ENCODE data around the gene SMG9. TPM values are rescaled to one million over a fixed set of nuclear protein-coding genes. Genes with fewer than 3 reads are reported as not detected.
A peak's percentile ranks its signal among the peaks of the same experiment; 100 is the strongest.
"Not testable (repeated sequence)": the region's sequence is repeated elsewhere in the genome, so short reads cannot be mapped to it uniquely, and the experiment has no call there.

SMG9 gene
- total RNA-seq, 2 experiments from 2014 or later: 69.1 to 71.0 TPM

- no peaks in the 10 kb centered on the region for H3K27me3 Mint-ChIP-seq
- ChIA-PET CTCF (interaction anchor here (0.6 to 9.1 kb wide), 6 partner anchors 10 to 1081 kb away, joined by 3 to 88 read pairs (median 4); no protein-coding TSS in a partner anchor), POLR2A (interaction anchor here (1.4 to 1.5 kb wide), 2 partner anchors 20 to 21 kb away, joined by 3 to 4 read pairs; no protein-coding TSS in a partner anchor)
- peaks cover 18% of the 10 kb centered on the region for H3K36me3 Mint-ChIP-seq (ENCODE audit: low read depth)
- DNase-seq: peak; percentile 45
- H3K9me3 Mint-ChIP-seq: no peaks in the 10 kb centered on the region
- H3K4me1 Mint-ChIP-seq: peaks cover 60% of the 10 kb centered on the region
- peak overlapping the region; percentile 79 for H3K4me3 Mint-ChIP-seq
- peak overlapping the region; percentile 91 for H3K27ac Mint-ChIP-seq
These were observed 22.5 kb upstream of the SMG9 start for GRCh38 chr19:43777163-43777695.

DNA sequence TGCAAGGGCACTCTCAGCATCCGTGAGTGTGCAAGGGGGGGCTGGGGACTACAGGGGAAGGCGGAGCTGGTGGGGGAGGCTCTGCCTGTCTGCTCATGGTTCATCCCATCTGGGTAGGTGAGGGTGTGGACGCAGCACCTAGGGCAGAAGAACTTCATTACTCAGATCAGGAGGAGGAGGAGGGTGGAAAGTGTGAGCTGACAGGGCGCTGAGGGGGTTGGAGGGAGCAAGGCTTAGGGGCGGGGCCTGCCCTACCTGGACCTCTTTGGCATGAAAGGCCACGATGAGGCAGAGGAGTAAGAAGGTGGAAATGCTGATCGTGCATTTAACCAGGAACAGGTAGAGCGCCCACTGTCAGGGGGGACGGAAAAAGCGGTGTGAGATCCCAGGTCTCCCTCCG, 21.5 kb upstream of the SMG9 start:
- H3K27ac Mint-ChIP-seq: peak overlapping the region; percentile 61
- ChIA-PET CTCF (interaction anchor here (0.6 to 9.1 kb wide), 7 partner anchors 9 to 247 kb away, joined by 3 to 88 read pairs (median 3); no protein-coding TSS in a partner anchor), POLR2A (interaction anchor here (0.6 kb wide), 1 partner anchor 11 kb away, joined by 5 read pairs; no protein-coding TSS in a partner anchor)
- no peaks in the 10 kb centered on the region for H3K9me3 Mint-ChIP-seq
- peaks cover 50% of the 10 kb centered on the region for H3K4me1 Mint-ChIP-seq
- no peak for DNase-seq
- H3K27me3 Mint-ChIP-seq: no peaks in the 10 kb centered on the region
- H3K4me3 Mint-ChIP-seq: peak overlapping the region; percentile 17
- peaks cover 20% of the 10 kb centered on the region for H3K36me3 Mint-ChIP-seq (ENCODE audit: low read depth)

- Mint-ChIP-seq H3K4me3 (peak overlapping the region; percentile 3), H3K4me1 (peaks cover 44% of the 10 kb centered on the region), H3K27ac (no peak overlapping the region), H3K36me3 (ENCODE audit: low read depth) (peaks cover 28% of the 10 kb centered on the region), H3K27me3 (no peaks in the 10 kb centered on the region), H3K9me3 (no peaks in the 10 kb centered on the region)
- CTCF ChIA-PET: interaction anchor here (0.7 to 9.1 kb wide), 5 partner anchors 8 to 21 kb away, joined by 3 to 88 read pairs (median 3); no protein-coding TSS in a partner anchor
- POLR2A ChIA-PET: no interaction called here
- DNase-seq: no peak
These were observed 20.6 kb upstream of the SMG9 start for GRCh38 chr19:43775299-43775890.

GRCh38 chr19:43774940-43775258, 20.1 kb upstream of the SMG9 start:
- POLR2A ChIA-PET, H3K9me3 Mint-ChIP-seq, H3K4me3 Mint-ChIP-seq, H3K27ac Mint-ChIP-seq, H3K27me3 Mint-ChIP-seq, DNase-seq: not testable (repeated sequence)
- Mint-ChIP-seq H3K4me1 (peaks cover 41% of the 10 kb centered on the region), H3K36me3 (ENCODE audit: low read depth) (peaks cover 28% of the 10 kb centered on the region)
- CTCF ChIA-PET: interaction anchor here (1.0 to 9.1 kb wide), 2 partner anchors 7 to 13 kb away, joined by 3 to 88 read pairs; no protein-coding TSS in a partner anchor

- H3K36me3 Mint-ChIP-seq (ENCODE audit: low read depth): peaks cover 30% of the 10 kb centered on the region
- POLR2A ChIA-PET: no interaction called here
- H3K4me1 Mint-ChIP-seq: peaks cover 35% of the 10 kb centered on the region
These were observed 19.6 kb upstream of the SMG9 start for GRCh38 chr19:43774103-43774939.

GRCh38 chr19:43773725-43774102, 19.0 kb upstream of the SMG9 start:
- Mint-ChIP-seq H3K27ac (no peak overlapping the region), H3K4me3 (no peak overlapping the region), H3K9me3 (no peaks in the 10 kb centered on the region), H3K27me3 (no peaks in the 10 kb centered on the region), H3K36me3 (ENCODE audit: low read depth) (peaks cover 36% of the 10 kb centered on the region), H3K4me1 (peaks cover 37% of the 10 kb centered on the region)
- ChIA-PET POLR2A (no interaction called here), CTCF (interaction anchor here (0.6 to 9.1 kb wide), 2 partner anchors 6 to 169 kb away, joined by 4 to 88 read pairs; no protein-coding TSS in a partner anchor)
- no peak for DNase-seq

More at GRCh38 chr19:43774103-43774939, 19.6 kb upstream of the SMG9 start:
- Mint-ChIP-seq H3K27me3 (no peaks in the 10 kb centered on the region), H3K27ac (no peak overlapping the region), H3K9me3 (no peaks in the 10 kb centered on the region), H3K4me3 (no peak overlapping the region)
- DNase-seq: no peak
- CTCF ChIA-PET: interaction anchor here (9.1 kb wide), 1 partner anchor 7 kb away, joined by 88 read pairs; no protein-coding TSS in a partner anchor

DNA sequence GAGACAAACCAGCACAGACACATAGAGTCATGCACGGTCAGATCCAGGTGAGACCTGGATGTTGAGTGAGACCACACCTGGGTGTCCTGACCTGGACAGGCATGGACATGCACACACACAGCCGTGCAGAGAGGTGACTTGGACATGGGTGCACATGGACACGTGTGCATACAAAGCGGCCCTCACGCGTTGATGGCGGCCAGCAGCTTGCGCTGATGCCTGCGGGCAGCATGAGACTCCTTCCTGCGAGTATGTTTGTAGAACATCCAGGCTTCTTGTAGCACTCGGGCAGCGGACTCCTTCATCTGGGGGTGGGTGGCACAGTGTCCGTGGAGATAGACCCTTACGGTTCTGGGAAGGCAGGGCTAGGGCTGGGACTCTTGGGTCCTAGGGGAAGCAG, 14.5 kb upstream of the SMG9 start:
- H3K4me3 Mint-ChIP-seq: no peak overlapping the region
- no peak for DNase-seq

GRCh38 chr19:43768273-43769050, 13.7 kb upstream of the SMG9 start:
- POLR2A ChIA-PET: no interaction called here

More for the DNA sequence above, 14.5 kb upstream of the SMG9 start:
- no peak overlapping the region for H3K27ac Mint-ChIP-seq
- peaks cover 44% of the 10 kb centered on the region for H3K36me3 Mint-ChIP-seq (ENCODE audit: low read depth)
- H3K27me3 Mint-ChIP-seq: no peaks in the 10 kb centered on the region
- CTCF ChIA-PET: interaction anchor here (0.6 to 7.4 kb wide), 4 partner anchors 9 to 175 kb away, joined by 3 to 88 read pairs (median 42); partner anchors contain the start of genes KCNN4 and SMG9
- H3K4me1 Mint-ChIP-seq: peaks cover 41% of the 10 kb centered on the region
- H3K9me3 Mint-ChIP-seq: no peaks in the 10 kb centered on the region
- POLR2A ChIA-PET: no interaction called here

GRCh38 chr19:43767818-43768217, 13.1 kb upstream of the SMG9 start:
- DNase-seq: no peak
- CTCF ChIA-PET: interaction anchor here (0.6 to 7.4 kb wide), 4 partner anchors 10 to 321 kb away, joined by 3 to 88 read pairs (median 42); partner anchors contain the start of genes KCNN4 and SMG9
- Mint-ChIP-seq H3K4me3 (no peak overlapping the region), H3K9me3 (no peaks in the 10 kb centered on the region), H3K27ac (no peak overlapping the region), H3K27me3 (no peaks in the 10 kb centered on the region), H3K36me3 (ENCODE audit: low read depth) (peaks cover 39% of the 10 kb centered on the region), H3K4me1 (peaks cover 52% of the 10 kb centered on the region)
- POLR2A ChIA-PET: no interaction called here

More at GRCh38 chr19:43768273-43769050, 13.7 kb upstream of the SMG9 start:
- Mint-ChIP-seq H3K9me3 (no peaks in the 10 kb centered on the region), H3K27me3 (no peaks in the 10 kb centered on the region), H3K4me1 (peaks cover 45% of the 10 kb centered on the region), H3K27ac (no peak overlapping the region), H3K36me3 (ENCODE audit: low read depth) (peaks cover 44% of the 10 kb centered on the region), H3K4me3 (no peak overlapping the region)
- CTCF ChIA-PET: interaction anchor here (0.6 to 7.4 kb wide), 4 partner anchors 10 to 321 kb away, joined by 3 to 88 read pairs (median 42); partner anchors contain the start of genes KCNN4 and SMG9
- no peak for DNase-seq

GRCh38 chr19:43767316-43767715, 12.6 kb upstream of the SMG9 start:
- ChIA-PET CTCF (interaction anchor here (1.3 to 7.4 kb wide), 5 partner anchors 11 to 320 kb away, joined by 3 to 88 read pairs (median 6); partner anchors contain the start of genes KCNN4 and SMG9), POLR2A (no interaction called here)
- H3K9me3 Mint-ChIP-seq: no peaks in the 10 kb centered on the region
- no peak overlapping the region for H3K4me3 Mint-ChIP-seq
- DNase-seq: no peak
- H3K27ac Mint-ChIP-seq: peak overlapping the region; percentile 86
- H3K27me3 Mint-ChIP-seq: no peaks in the 10 kb centered on the region
- peaks cover 56% of the 10 kb centered on the region for H3K4me1 Mint-ChIP-seq
- peaks cover 38% of the 10 kb centered on the region for H3K36me3 Mint-ChIP-seq (ENCODE audit: low read depth)

- Mint-ChIP-seq H3K27ac (peak overlapping the region; percentile 86), H3K9me3 (no peaks in the 10 kb centered on the region), H3K4me3 (peak overlapping the region; percentile 14), H3K4me1 (peaks cover 57% of the 10 kb centered on the region), H3K27me3 (no peaks in the 10 kb centered on the region), H3K36me3 (ENCODE audit: low read depth) (peaks cover 38% of the 10 kb centered on the region)
- no peak for DNase-seq
- ChIA-PET POLR2A (interaction anchor here (0.7 kb wide), 1 partner anchor 10 kb away, joined by 3 read pairs; no protein-coding TSS in a partner anchor), CTCF (interaction anchor here (0.7 to 7.4 kb wide), 10 partner anchors 11 to 328 kb away, joined by 3 to 88 read pairs (median 5); partner anchors contain the start of genes KCNN4 and SMG9)
These were observed 11.9 kb upstream of the SMG9 start for GRCh38 chr19:43766755-43767043.

Measured in activated CD4-positive, alpha-beta T cell treated with anti-CD3 and anti-CD28 coated beads, Interleukin-2, amount 10 ng/mL, durations not matched to agents 7 days and 5 days (primary cell).